ENCODE measurements around the gene BEND2. TPM values are rescaled to one million over a fixed set of nuclear protein-coding genes. Genes with fewer than 3 reads are reported as not detected.

BEND2 gene
- total and polyA plus RNA-seq, 10 of the 15 experiments (the other 5 are each of a cell fraction or from before 2014, with no cell fraction given): not detected

- WGBS (ENCODE audit: insufficient coverage, insufficient replicate concordance, low lambda C conversion rate, missing lambda C conversion rate): 85% methylated on average over 4 of the region's 4 CpGs
- in situ Hi-C loops (cut with MboI): no loop called here
- intact Hi-C loops (cut with micrococcal nuclease; ENCODE audit: unreplicated experiment): no loop called here
- Histone ChIP-seq H4K20me1 (ENCODE audit: control insufficient read depth, insufficient read depth) (no peaks in the 10 kb centered on the region), H3K9ac (ENCODE audit: control insufficient read depth, insufficient read depth, low read length) (no peak overlapping the region), H3K27me3 (replicated peaks in 1 of 2; ENCODE audit: control insufficient read depth in 2 of 2, insufficient read depth in 2 of 2, low read length in 1 of 2) (no peaks in the 10 kb centered on the region; a peak in 1 of 4 replicates), H3K79me2 (ENCODE audit: control insufficient read depth, insufficient read depth, low read length) (no peaks in the 10 kb centered on the region), H3K4me2 (ENCODE audit: control insufficient read depth, insufficient read depth) (no peak overlapping the region), H3K9me3 (replicated peaks; ENCODE audit: control insufficient read depth, insufficient read depth, low read length) (no peaks in the 10 kb centered on the region), H2AFZ (ENCODE audit: control insufficient read depth, low read depth, low read length) (no peak overlapping the region), H3K4me3 (no peak overlapping the region), H3K36me3 (ENCODE audit: control insufficient read depth in 2 of 2, insufficient read depth in 2 of 2, low read length in 1 of 2) (no peaks in the 10 kb centered on the region), H3K4me1 (ENCODE audit: control insufficient read depth, insufficient read depth, low read length) (no peaks in the 10 kb centered on the region), H3K27ac (ENCODE audit: control insufficient read depth, insufficient read depth) (no peak overlapping the region)
- ChIA-PET CTCF (no interaction called here), SMC1A (ENCODE audit: uncharacterized antibody, unreplicated experiment) (no interaction called here), RAD21 (ENCODE audit: unreplicated experiment) (no interaction called here), POLR2A (no interaction called here)
- no peak for FAIRE-seq
- no peak for DNase-seq (ENCODE audit: low read depth, low spot score)
- no TSS peak for BruUV-seq (replicated peaks)
- no peak for ATAC-seq
- TF ChIP-seq MYC (IDR thresholded peaks at IDR 0.05; ENCODE audit: insufficient read depth, insufficient read length, insufficient replicate concordance, low read length, severe bottlenecking) (no peak), MTA2 (IDR thresholded peaks at IDR 0.05; ENCODE audit: low read depth) (no peak), RCOR1 (conservative IDR thresholded peaks at IDR 0.05; ENCODE audit: low read depth, low read length) (no peak), ZBTB33 (IDR thresholded peaks at IDR 0.05) (no peak), RAD21 (IDR thresholded peaks at IDR 0.05; ENCODE audit: insufficient read depth, low read depth, low read length) (no peak), ZSCAN29 (IDR thresholded peaks at IDR 0.05) (no peak), CBX3 (IDR thresholded peaks at IDR 0.05; ENCODE audit: borderline replicate concordance, low read depth) (no peak), CHD1 (IDR thresholded peaks at IDR 0.05; ENCODE audit: low read depth, low read length) (no peak), KAT2A (conservative IDR thresholded peaks at IDR 0.05; ENCODE audit: control insufficient read depth, low read depth, low read length) (no peak), STAT1 (conservative IDR thresholded peaks at IDR 0.05) (no peak), SMARCA5 (IDR thresholded peaks at IDR 0.05) (no peak), BCLAF1 (IDR thresholded peaks at IDR 0.05) (no peak), KDM1A (IDR thresholded peaks at IDR 0.05; ENCODE audit: borderline replicate concordance) (no peak), ZBTB40 (IDR thresholded peaks at IDR 0.05; ENCODE audit: borderline replicate concordance) (no peak), PKNOX1 (IDR thresholded peaks at IDR 0.05) (no peak), EZH2 (IDR thresholded peaks at IDR 0.05; ENCODE audit: borderline replicate concordance, control insufficient read depth, low read depth, low read length) (no peak)
These were observed 54.6 kb downstream of the BEND2 start for GRCh38 chrX:18166068-18166467.

Data from GM12878 (cell line).